HCT116 (cell line): Measurements from ENCODE around the gene SF3A2. TPM values are rescaled to one million over a fixed set of nuclear protein-coding genes. Genes with fewer than 3 reads are reported as not detected.

ENCODE experiments used
- ATAC-seq: fragments of 200-7000 bp; cut with Tn5 transposase; 2 replicates; pipeline ENCODE4 v1.9.1; 2020; ENCODE audit warnings: mild to moderate bottlenecking, moderate library complexity
- BruUV-seq: library from RNA; stranded (reverse); fragments of 400-500 nt; replicated peaks from 2 replicates; lab custom pipeline; 2021; lab: Mats Ljungman, UMichigan
- CTCF ChIA-PET: fragments of 300-600 bp; sonication (Branson Sonifier 250); formaldehyde crosslinking; loops from one replicate; lab custom pipeline; 2021; ENCODE audit warnings: antibody characterized with exemption; lab: Charles Lee
- POLR2A ChIA-PET: fragments of 300-600, 350-600 bp; sonication (Branson Sonifier 250); formaldehyde crosslinking; loops from one replicate; lab custom pipeline; 2021; ENCODE audit warnings: antibody characterized with exemption; lab: Charles Lee
- RAD21 ChIA-PET, 2 experiments: fragments of 300-600 bp; sonication (Branson Sonifier 250); formaldehyde crosslinking; loops; one replicate each; lab custom pipeline; 2023; ENCODE audit warnings: low total read pairs in 2 of 2; ENCODE audit not compliant: uncharacterized antibody in 2 of 2, unreplicated experiment in 2 of 2, low non-redundant PET in 1 of 2; lab: Charles Lee
- DNase-seq: peaks from one replicate; pipeline ENCODE4 v3.0.0-alpha.2; 2010; ENCODE audit warnings: low read depth, low spot score
- H2AFZ ChIP-seq: fragments of 200-600 bp; shearing (Covaris generic), sonication (generic); 2 replicates; pipeline ENCODE4 v1.6.1; 2017; ENCODE audit warnings: low read depth, mixed run types, mixed read lengths, antibody characterized with exemption, low read length; ENCODE audit not compliant: poor library complexity, severe bottlenecking
- H3K27ac ChIP-seq: 2 replicates; pipeline ENCODE4 v1.5.1; 2012; ENCODE audit warnings: low read depth, low read length
- H3K27me3 ChIP-seq: fragments of 200-600 bp; sonication (generic); 2 replicates; pipeline ENCODE4 v1.6.1; 2016; ENCODE audit warnings: mixed run types, low read length, mixed read lengths; ENCODE audit not compliant: insufficient read depth
- H3K36me3 ChIP-seq, 2 experiments: fragments of 200-500 bp in 1 of 2; fragments of 200-600 bp in 1 of 2; sonication (Bioruptor generic) in 1 of 2; sonication (generic) in 1 of 2; 2 replicates each; pipeline versions ENCODE4 v1.5.1 to v1.6.1; 2014 to 2016; ENCODE audit warnings: low read length in 2 of 2, inconsistent platforms in 1 of 2, mixed read lengths in 1 of 2, mixed run types in 1 of 2; ENCODE audit not compliant: insufficient read depth in 2 of 2, control insufficient read depth in 1 of 2
- H3K4me1 ChIP-seq, 2 experiments: fragments of 200-600 bp in 1 of 2; sonication (generic) in 1 of 2; 2 replicates each; pipeline versions ENCODE4 v1.5.1 to v1.6.1; 2012 to 2017; ENCODE audit warnings: low read length in 2 of 2, inconsistent platforms in 1 of 2, mild to moderate bottlenecking in 1 of 2, mixed read lengths in 1 of 2, mixed run types in 1 of 2, moderate library complexity in 1 of 2; ENCODE audit not compliant: insufficient read depth in 2 of 2, control insufficient read depth in 1 of 2
- H3K4me2 ChIP-seq: fragments of 200-600 bp; sonication (generic); 2 replicates; pipeline ENCODE4 v1.6.1; 2017; ENCODE audit warnings: mixed run types, low read length, mixed read lengths
- H3K4me3 ChIP-seq, 2 experiments: fragments of 200-600 bp in 1 of 2; sonication (generic) in 1 of 2; replicated peaks in 1 of 2; 2 replicates each; pipeline ENCODE4 v1.5.1; 2011 to 2016; ENCODE audit warnings: low read length in 2 of 2, control low read depth in 1 of 2, low read depth in 1 of 2, mild to moderate bottlenecking in 1 of 2, mixed read lengths in 1 of 2, mixed run types in 1 of 2
- H3K79me2 ChIP-seq: fragments of 200-600 bp; sonication (generic); 2 replicates; pipeline ENCODE4 v1.6.1; 2017; ENCODE audit warnings: mild to moderate bottlenecking, mixed run types, low read length, moderate library complexity, mixed read lengths; ENCODE audit not compliant: insufficient read depth
- H3K9ac ChIP-seq: fragments of 200-600 bp; sonication (generic); 2 replicates; pipeline ENCODE4 v1.6.1; 2016; ENCODE audit warnings: low read length, mixed read lengths
- H3K9me2 ChIP-seq: fragments of 200-600 bp; sonication (generic), shearing (Covaris generic); 2 replicates; pipeline ENCODE4 v1.6.1; 2017; ENCODE audit warnings: mixed run types, mild to moderate bottlenecking, moderate library complexity; ENCODE audit not compliant: insufficient read depth
- H3K9me3 ChIP-seq, 2 experiments: fragments of 200-500 bp in 1 of 2; fragments of 200-600 bp in 1 of 2; sonication (Bioruptor generic) in 1 of 2; sonication (generic) in 1 of 2; 2 replicates each; pipeline ENCODE4 v1.6.1; 2014 to 2017; ENCODE audit warnings: low read length in 2 of 2, mixed read lengths in 2 of 2, inconsistent platforms in 1 of 2, low read depth in 1 of 2, mild to moderate bottlenecking in 1 of 2, mixed run types in 1 of 2, moderate library complexity in 1 of 2; ENCODE audit not compliant: control insufficient read depth in 1 of 2, insufficient read depth in 1 of 2
- H4K20me1 ChIP-seq: fragments of 200-600 bp; sonication (generic), shearing (Covaris generic); 2 replicates; pipeline ENCODE4 v1.6.1; 2017; ENCODE audit warnings: mixed run types, mild to moderate bottlenecking, moderate library complexity; ENCODE audit not compliant: insufficient read depth
- ATF3 ChIP-seq: IDR thresholded peaks from 2 replicates; pipeline ENCODE4 v1.6.1; 2012
- CEBPB ChIP-seq: IDR thresholded peaks from 2 replicates; pipeline ENCODE4 v1.6.1; 2012; ENCODE audit warnings: low read depth
- CTCF ChIP-seq, 3 experiments: fragments of 200-600 bp in 1 of 3; sonication (generic) in 1 of 3; IDR thresholded peaks in 2 of 3; conservative IDR thresholded peaks in 1 of 3; 2 replicates each; pipeline ENCODE4 v1.5.1; 2012 to 2017; ENCODE audit warnings: low read depth in 2 of 3, low read length in 2 of 3, antibody characterized with exemption in 1 of 3, borderline replicate concordance in 1 of 3, control low read depth in 1 of 3, mild to moderate bottlenecking in 1 of 3, mixed read lengths in 1 of 3, mixed run types in 1 of 3, moderate library complexity in 1 of 3; ENCODE audit not compliant: insufficient read depth in 1 of 3
- EGR1 ChIP-seq: IDR thresholded peaks from 2 replicates; pipeline ENCODE4 v1.6.1; 2012; ENCODE audit warnings: low read depth
- ELF1 ChIP-seq: IDR thresholded peaks from 2 replicates; pipeline ENCODE4 v1.6.1; 2012; ENCODE audit warnings: low read depth, borderline replicate concordance
- EZH2 ChIP-seq: fragments of 200-600 bp; sonication (generic); IDR thresholded peaks from 2 replicates; pipeline ENCODE4 v1.6.1; 2017; ENCODE audit warnings: antibody characterized with exemption, mixed run types
- FOSL1 ChIP-seq: IDR thresholded peaks from 2 replicates; pipeline ENCODE4 v1.6.1; 2012; ENCODE audit warnings: low read depth
- POLR2AphosphoS5 ChIP-seq: IDR thresholded peaks from 2 replicates; pipeline ENCODE4 v1.6.1; 2011; ENCODE audit warnings: mild to moderate bottlenecking, low read depth, low read length, moderate library complexity
- REST ChIP-seq: IDR thresholded peaks from 2 replicates; pipeline ENCODE4 v1.6.1; 2012; ENCODE audit warnings: low read depth
- SRF ChIP-seq: IDR thresholded peaks from 2 replicates; pipeline ENCODE4 v1.6.1; 2012; ENCODE audit warnings: low read depth
- TCF7L2 ChIP-seq: IDR thresholded peaks from 2 replicates; pipeline ENCODE4 v1.7.0; 2011; ENCODE audit warnings: borderline replicate concordance, inconsistent platforms; ENCODE audit not compliant: insufficient read depth, insufficient read length; ENCODE audit errors: extremely low read depth
- ZBTB33 ChIP-seq: IDR thresholded peaks from 2 replicates; pipeline ENCODE4 v1.6.1; 2011; ENCODE audit warnings: mild to moderate bottlenecking, low read length, moderate library complexity; ENCODE audit not compliant: insufficient replicate concordance; ENCODE audit errors: extremely low read depth
- ZFX ChIP-seq: fragments of 450-650 bp; IDR thresholded peaks from 2 replicates; pipeline ENCODE4 v1.6.1; 2017
- ZNF274 ChIP-seq: fragments of 200-500 bp; sonication (Bioruptor generic); IDR thresholded peaks from 2 replicates; pipeline ENCODE4 v1.6.1; 2014; ENCODE audit warnings: mild to moderate bottlenecking, low read depth, low read length, inconsistent platforms
- intact Hi-C: fragments of 100-400 bp; cut with micrococcal nuclease; formaldehyde crosslinking; loops from 2 replicates; pipeline ENCODE4 v1.10.0; 2022
- total RNA-seq: library from RNA; stranded (reverse); gene quantifications from one replicate; pipeline ENCODE4 v1.2.1, GENCODE V29; 2021; ENCODE audit not compliant: unreplicated experiment

Gene SF3A2
- total RNA-seq, 1 experiment from 2014 or later = 166 TPM

GRCh38 chr19:2291185-2291751, 54.6 kb downstream of the SF3A2 start (continued):
- no peak for TF ChIP-seq ELF1
- no peak for TF ChIP-seq EGR1
- TF ChIP-seq CTCF (IDR thresholded peaks at IDR 0.05 in 2 of 3, conservative IDR thresholded peaks at IDR 0.05 in 1 of 3; ENCODE audit: borderline replicate concordance in 1 of 3, insufficient read depth in 1 of 3, low read depth in 2 of 3, low read length in 2 of 3) = no peak
- no peak for TF ChIP-seq ATF3
- no peak for TF ChIP-seq CEBPB
- TF ChIP-seq FOSL1 = no peak
- TF ChIP-seq TCF7L2 = no peak
- no peak for TF ChIP-seq ZNF274
- TF ChIP-seq, all 23 proteins: peak for 0

GRCh38 chr19:2294687-2295335, 58.2 kb downstream of the SF3A2 start:
- intact Hi-C loops = no loop called here
- no TSS peak for BruUV-seq
- H3K9me3 ChIP-seq = no peaks in the 10 kb centered on the region
- H3K9me2 ChIP-seq = no peaks in the 10 kb centered on the region
- CTCF ChIA-PET = no interaction called here
- no peaks in the 10 kb centered on the region for H4K20me1 ChIP-seq
- H3K4me3 ChIP-seq = no peak overlapping the region
- no peaks in the 10 kb centered on the region for H3K4me1 ChIP-seq
- DNase-seq (no peak), ATAC-seq (no peak)
- H3K27me3 ChIP-seq = no peaks in the 10 kb centered on the region
- POLR2A ChIA-PET = interaction anchor here (0.6 kb wide), 1 partner anchor 97 kb away, joined by 3 read pairs; no protein-coding TSS in a partner anchor
- H2AFZ ChIP-seq = no peak overlapping the region
- no peak overlapping the region for H3K4me2 ChIP-seq
- H3K79me2 ChIP-seq = no peaks in the 10 kb centered on the region
- no peak overlapping the region for H3K27ac ChIP-seq
- H3K36me3 ChIP-seq = no peaks in the 10 kb centered on the region
- RAD21 ChIA-PET = interaction anchor here in 1 of 2 experiments (0.6 kb wide), 1 partner anchor 10 kb away, joined by 3 read pairs; no protein-coding TSS in a partner anchor
- no peak overlapping the region for H3K9ac ChIP-seq
- TF ChIP-seq ZBTB33 (no peak), POLR2AphosphoS5 (no peak), REST (no peak), ELF1 (no peak), TCF7L2 (no peak), SRF (no peak), ATF3 (no peak), EZH2 (no peak), ZFX (no peak)
